HUES64 (cell line): ENCODE measurements around the gene DMRTC2. TPM values are rescaled to one million over a fixed set of nuclear protein-coding genes. Genes with fewer than 3 reads are reported as not detected.

Source experiments
- H3K27ac ChIP-seq: 2 replicates; pipeline ENCODE4 v1.7.0; 2013; ENCODE audit warnings: low read depth, low read length, inconsistent platforms
- H3K27me3 ChIP-seq: 2 replicates; pipeline ENCODE4 v1.6.1; 2013; ENCODE audit warnings: mild to moderate bottlenecking, low read length; ENCODE audit not compliant: insufficient read depth
- H3K36me3 ChIP-seq: 2 replicates; pipeline ENCODE4 v1.6.1; 2013; ENCODE audit warnings: mild to moderate bottlenecking, low read length; ENCODE audit not compliant: insufficient read depth
- H3K4me1 ChIP-seq: 2 replicates; pipeline ENCODE4 v1.6.1; 2013; ENCODE audit warnings: mild to moderate bottlenecking, low read length, moderate library complexity; ENCODE audit not compliant: insufficient read depth
- H3K4me3 ChIP-seq: 2 replicates; pipeline ENCODE4 v1.5.1; 2013; ENCODE audit warnings: mild to moderate bottlenecking, low read length, moderate library complexity
- H3K9ac ChIP-seq: 2 replicates; pipeline ENCODE4 v1.6.1; 2013; ENCODE audit warnings: mild to moderate bottlenecking, low read depth, low read length
- H3K9me3 ChIP-seq: 2 replicates; pipeline ENCODE4 v1.6.1; 2013; ENCODE audit warnings: low read depth, low read length; ENCODE audit not compliant: insufficient read depth
- WGBS: fragments of 150-250, 120-280 bp; methylation state at CpG from one replicate; pipeline ENCODE4 v1.1.7; 2013; ENCODE audit warnings: missing lambda C conversion rate; 5-methylcytosine and 5-hydroxymethylcytosine counted together
- polyA plus RNA-seq, 2 experiments: library from polyadenylated mRNA; stranded (reverse); fragments of 50-300 nt; gene quantifications; one replicate each; pipeline ENCODE4 v1.2.3, GENCODE V29; 2013

Gene DMRTC2
- polyA plus RNA-seq (2013, experiment 1 of 2), result not detected
- polyA plus RNA-seq (2013, experiment 2 of 2), result not detected

- no peak within 1 kb of the TSS for H3K9ac ChIP-seq
- H3K4me3 ChIP-seq, result no peak within 1 kb of the TSS
- no peaks in the 10 kb centered on the region for H3K9me3 ChIP-seq
- no peaks in the 10 kb centered on the region for H3K36me3 ChIP-seq
- no peak within 1 kb of the TSS for H3K27ac ChIP-seq
- WGBS, result 92% methylated on average over 3 of the region's 3 CpGs
- H3K4me1 ChIP-seq, result no peaks in the 10 kb centered on the region
- no peaks in the 10 kb centered on the region; the same call in 1 of the 2 replicates for H3K27me3 ChIP-seq
Measured at GRCh38 chr19:41845001-41845050, at the start of gene DMRTC2. Gene DMRTC2 (plus strand): TSS chr19:41845042. CDS start chr19:41847429, 2,387 bp downstream.

- 0 out of 2 replicates have a peak, but pooled peaks cover 3% of the 10 kb centered on the region for H3K9me3 ChIP-seq
- no peaks in the 10 kb centered on the region for H3K36me3 ChIP-seq
- no peak within 1 kb of the TSS for H3K4me3 ChIP-seq
- H3K27me3 ChIP-seq, result no peaks in the 10 kb centered on the region
- no peak within 1 kb of the TSS for H3K9ac ChIP-seq
- H3K4me1 ChIP-seq, result no peaks in the 10 kb centered on the region
- no peak within 1 kb of the TSS for H3K27ac ChIP-seq
Measured at GRCh38 chr19:41796362-41796761, 48.5 kb upstream of the DMRTC2 start, which contains the start of gene CEACAM3. Gene CEACAM3 (plus strand): TSS chr19:41796587. CDS start chr19:41796678, 91 bp downstream.

GRCh38 chr19:41796901-41797300 is 47.9 kb upstream of the DMRTC2 start:
- Histone ChIP-seq H3K4me1 (no peaks in the 10 kb centered on the region), H3K36me3 (no peaks in the 10 kb centered on the region), H3K27me3 (no peaks in the 10 kb centered on the region), H3K9ac (no peak overlapping the region), H3K4me3 (no peak overlapping the region), H3K27ac (no peak overlapping the region), H3K9me3 (0 out of 2 replicates have a peak, but pooled peaks cover 6% of the 10 kb centered on the region)
- WGBS, result 84% methylated on average over 1 of the region's 1 CpG

GRCh38 chr19:41799444-41800000 is 45.3 kb upstream of the DMRTC2 start:
- Histone ChIP-seq H3K27me3 (no peaks in the 10 kb centered on the region), H3K9me3 (0 out of 2 replicates have a peak, but pooled peaks cover 6% of the 10 kb centered on the region), H3K4me1 (no peaks in the 10 kb centered on the region), H3K4me3 (no peak overlapping the region), H3K36me3 (no peaks in the 10 kb centered on the region), H3K27ac (no peak overlapping the region), H3K9ac (no peak overlapping the region; the same call in 1 of the 2 replicates)
- 80% methylated on average over 9 of the region's 9 CpGs for WGBS

GRCh38 chr19:41801031-41801430 is 43.8 kb upstream of the DMRTC2 start:
- Histone ChIP-seq H3K9ac (no peak overlapping the region), H3K27me3 (no peaks in the 10 kb centered on the region), H3K27ac (no peak overlapping the region), H3K4me1 (no peaks in the 10 kb centered on the region), H3K4me3 (no peak overlapping the region), H3K36me3 (no peaks in the 10 kb centered on the region), H3K9me3 (0 out of 2 replicates have a peak, but pooled peaks cover 6% of the 10 kb centered on the region)
- WGBS, result 77% methylated on average over 4 of the region's 4 CpGs

- Histone ChIP-seq H3K4me3 (no peak overlapping the region), H3K36me3 (no peaks in the 10 kb centered on the region), H3K9me3 (0 out of 2 replicates have a peak, but pooled peaks cover 6% of the 10 kb centered on the region), H3K9ac (no peak overlapping the region), H3K27ac (no peak overlapping the region), H3K4me1 (no peaks in the 10 kb centered on the region), H3K27me3 (no peaks in the 10 kb centered on the region)
- 78% methylated on average over 2 of the region's 2 CpGs for WGBS
Measured at GRCh38 chr19:41801792-41802211, 43.0 kb upstream of the DMRTC2 start.

- no peaks in the 10 kb centered on the region for H3K36me3 ChIP-seq
- WGBS, result 76% methylated on average over 2 of the region's 2 CpGs
Measured at GRCh38 chr19:41802770-41803169, 42.1 kb upstream of the DMRTC2 start.

GRCh38 chr19:41804336-41804735 is 40.5 kb upstream of the DMRTC2 start:
- Histone ChIP-seq H3K4me1 (no peaks in the 10 kb centered on the region), H3K4me3 (no peak overlapping the region), H3K36me3 (no peaks in the 10 kb centered on the region), H3K9me3 (0 out of 2 replicates have a peak, but pooled peaks cover 6% of the 10 kb centered on the region), H3K27me3 (no peaks in the 10 kb centered on the region), H3K9ac (no peak overlapping the region), H3K27ac (no peak overlapping the region)
- WGBS, result 88% methylated on average over 3 of the region's 3 CpGs

More at GRCh38 chr19:41802770-41803169, 42.1 kb upstream of the DMRTC2 start:
- H3K9me3 ChIP-seq, result 0 out of 2 replicates have a peak, but pooled peaks cover 6% of the 10 kb centered on the region
- no peaks in the 10 kb centered on the region for H3K4me1 ChIP-seq
- H3K27ac ChIP-seq, result no peak overlapping the region
- no peak overlapping the region for H3K4me3 ChIP-seq
- H3K9ac ChIP-seq, result no peak overlapping the region
- no peaks in the 10 kb centered on the region for H3K27me3 ChIP-seq

- H3K9me3 ChIP-seq, result no peaks in the 10 kb centered on the region
- 85% methylated on average over 3 of the region's 3 CpGs for WGBS
- H3K4me3 ChIP-seq, result no peak overlapping the region
- no peak overlapping the region for H3K9ac ChIP-seq
- H3K4me1 ChIP-seq, result no peaks in the 10 kb centered on the region
- no peaks in the 10 kb centered on the region for H3K36me3 ChIP-seq
- no peaks in the 10 kb centered on the region for H3K27me3 ChIP-seq
- H3K27ac ChIP-seq, result no peak overlapping the region
Measured at GRCh38 chr19:41807176-41807575, 37.7 kb upstream of the DMRTC2 start.

- H3K27me3 ChIP-seq, result no peaks in the 10 kb centered on the region
- H3K9me3 ChIP-seq, result no peaks in the 10 kb centered on the region
- no peak overlapping the region for H3K27ac ChIP-seq
- no peaks in the 10 kb centered on the region for H3K4me1 ChIP-seq
- no peak overlapping the region for H3K9ac ChIP-seq
- WGBS, result 78% methylated on average over 15 of the region's 16 CpGs
- no peak overlapping the region for H3K4me3 ChIP-seq
- H3K36me3 ChIP-seq, result no peaks in the 10 kb centered on the region
Measured at GRCh38 chr19:41808663-41809566, 35.9 kb upstream of the DMRTC2 start.

GRCh38 chr19:41810301-41810700 is 34.5 kb upstream of the DMRTC2 start:
- 0 out of 2 replicates have a peak, but pooled peaks cover 3% of the 10 kb centered on the region for H3K27me3 ChIP-seq
- 67% methylated on average over 4 of the region's 4 CpGs for WGBS
- no peak overlapping the region for H3K4me3 ChIP-seq
- H3K4me1 ChIP-seq, result no peaks in the 10 kb centered on the region
- no peak overlapping the region for H3K9ac ChIP-seq
- no peaks in the 10 kb centered on the region for H3K36me3 ChIP-seq
- H3K27ac ChIP-seq, result no peak overlapping the region
- no peaks in the 10 kb centered on the region for H3K9me3 ChIP-seq
